GM13976 (cell line): ENCODE measurements around the gene PFN2.

Source experiments
- DNase-seq: peaks from one replicate; pipeline ENCODE4 v3.0.0; 2012; ENCODE audit warnings: low spot score
- in situ Hi-C: fragments of 300-500 bp; cut with MboI; formaldehyde crosslinking; loops from one replicate; pipeline ENCODE4 v1.12.0; 2022; ENCODE audit warnings: low sequenced_read_pairs, mixed read lengths, inconsistent platforms; ENCODE audit not compliant: unreplicated experiment
- TF ChIP-seq, protein P1 (sequence below): IDR thresholded peaks from 2 replicates; pipeline ENCODE4 v1.5.1; 2012; ENCODE audit warnings: borderline replicate concordance, mild to moderate bottlenecking; ENCODE audit not compliant: insufficient read depth; ENCODE audit errors: extremely low read depth, missing control alignments, control extremely low read depth

PFN2 gene

GRCh38 chr3:150000641-150001040, 29.9 kb upstream of the PFN2 start:
- TF ChIP-seq, protein P1, sequence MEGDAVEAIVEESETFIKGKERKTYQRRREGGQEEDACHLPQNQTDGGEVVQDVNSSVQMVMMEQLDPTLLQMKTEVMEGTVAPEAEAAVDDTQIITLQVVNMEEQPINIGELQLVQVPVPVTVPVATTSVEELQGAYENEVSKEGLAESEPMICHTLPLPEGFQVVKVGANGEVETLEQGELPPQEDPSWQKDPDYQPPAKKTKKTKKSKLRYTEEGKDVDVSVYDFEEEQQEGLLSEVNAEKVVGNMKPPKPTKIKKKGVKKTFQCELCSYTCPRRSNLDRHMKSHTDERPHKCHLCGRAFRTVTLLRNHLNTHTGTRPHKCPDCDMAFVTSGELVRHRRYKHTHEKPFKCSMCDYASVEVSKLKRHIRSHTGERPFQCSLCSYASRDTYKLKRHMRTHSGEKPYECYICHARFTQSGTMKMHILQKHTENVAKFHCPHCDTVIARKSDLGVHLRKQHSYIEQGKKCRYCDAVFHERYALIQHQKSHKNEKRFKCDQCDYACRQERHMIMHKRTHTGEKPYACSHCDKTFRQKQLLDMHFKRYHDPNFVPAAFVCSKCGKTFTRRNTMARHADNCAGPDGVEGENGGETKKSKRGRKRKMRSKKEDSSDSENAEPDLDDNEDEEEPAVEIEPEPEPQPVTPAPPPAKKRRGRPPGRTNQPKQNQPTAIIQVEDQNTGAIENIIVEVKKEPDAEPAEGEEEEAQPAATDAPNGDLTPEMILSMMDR, result no peak
- DNase-seq, result no peak
- in situ Hi-C loops, result no loop called here

DNA sequence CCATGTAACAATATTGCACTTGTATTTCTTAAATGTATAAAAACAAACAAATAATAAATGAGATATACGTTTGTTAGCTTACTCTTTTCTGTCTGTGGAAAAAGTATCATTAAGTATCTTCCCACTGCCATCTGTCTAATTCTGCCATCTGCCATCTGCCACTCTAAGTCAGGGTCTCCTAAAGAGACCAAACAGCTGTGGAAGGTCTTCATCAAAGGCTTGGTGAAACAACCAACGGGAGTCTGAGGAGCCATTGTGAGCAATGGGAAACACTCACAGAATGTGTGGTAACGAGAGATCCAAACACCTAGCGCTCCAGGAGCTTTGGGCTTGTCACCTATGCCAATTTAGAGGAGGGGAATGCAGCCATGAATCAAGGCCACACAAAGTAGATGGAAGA, 28.7 kb upstream of the PFN2 start:
- TF ChIP-seq, protein P1, result no peak
- in situ Hi-C loops, result no loop called here
- DNase-seq, result no peak

- TF ChIP-seq, protein P1, result no peak
- in situ Hi-C loops, result no loop called here
- no peak for DNase-seq
Observed at GRCh38 chr3:149998946-149999345, 28.3 kb upstream of the PFN2 start.

- TF ChIP-seq, protein P1, result no peak
- no peak for DNase-seq
- in situ Hi-C loops, result no loop called here
Observed at GRCh38 chr3:149992416-149993058, 21.8 kb upstream of the PFN2 start.

DNA sequence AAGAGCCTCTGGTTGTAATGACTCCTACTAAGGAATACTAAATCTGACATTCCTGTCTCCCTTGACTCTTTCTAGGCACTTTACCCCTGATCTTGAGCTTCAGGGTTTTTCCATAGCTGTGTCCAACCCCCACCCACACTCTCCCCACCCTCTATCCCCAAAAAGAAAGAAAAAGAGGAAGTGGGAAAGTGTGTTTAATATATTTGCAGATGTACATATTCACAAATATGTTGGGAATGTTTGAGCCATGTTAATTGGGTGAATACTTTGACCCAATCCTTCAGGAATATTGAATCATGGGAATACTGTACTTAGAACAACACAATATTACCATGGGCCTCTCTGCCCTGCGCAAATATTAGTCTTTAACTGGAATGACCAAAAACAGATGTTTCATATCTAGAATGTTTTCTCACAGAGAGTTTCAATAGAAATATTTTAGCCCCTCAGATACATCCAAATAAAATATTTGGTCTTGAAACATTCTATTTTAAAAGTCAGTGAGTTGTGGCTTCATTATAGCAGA, 19.8 kb upstream of the PFN2 start:
- TF ChIP-seq, protein P1, result no peak
- in situ Hi-C loops, result no loop called here
- DNase-seq, result no peak

- TF ChIP-seq, protein P1, result no peak
- in situ Hi-C loops, result no loop called here
- no peak for DNase-seq
Observed at GRCh38 chr3:149989307-149989706, 18.6 kb upstream of the PFN2 start.
